Stimulated activated CD4-positive, alpha-beta T cell treated with anti-CD3 and anti-CD28 coated beads, TNF-alpha, amount 100 ng/mL, for 48 hours (primary cell): ENCODE measurements around the gene LY6G6F.
"Not testable (repeated sequence)": the region's sequence is repeated elsewhere in the genome, so short reads cannot be mapped to it uniquely, and the experiment has no call there.

Experiments
- DNase-seq, 3 donors: peaks; one replicate each; pipeline ENCODE4 v3.0.0-alpha.2; 2020; ENCODE audit warnings: low read depth in 3 of 3

LY6G6F gene

GRCh38 chr6:31702819-31703716 is 3.6 kb upstream of the LY6G6F start, which contains the start of gene ABHD16A:
Gene ABHD16A (minus strand): TSS chr6:31703324. CDS start chr6:31703281, 43 bp downstream.
- DNase-seq = peak; percentile 94 to 98 (median 96)

- DNase-seq = no peak
These were observed 735 bp upstream of the LY6G6F start for GRCh38 chr6:31705931-31706330.

GRCh38 chr6:31707701-31708100 is 1.0 kb downstream of the LY6G6F start:
- no peak for DNase-seq

- DNase-seq = no peak
These were observed 1.6 kb downstream of the LY6G6F start for GRCh38 chr6:31708224-31708623.

- DNase-seq = not testable (repeated sequence)
These were observed 2.5 kb downstream of the LY6G6F start for GRCh38 chr6:31709157-31709556.

- DNase-seq = no peak
These were observed 4.0 kb downstream of the LY6G6F start for GRCh38 chr6:31710523-31711219.

- no peak for DNase-seq
These were observed 4.6 kb downstream of the LY6G6F start for GRCh38 chr6:31711233-31711632.

GRCh38 chr6:31712296-31712695 is 5.6 kb downstream of the LY6G6F start:
- DNase-seq = no peak

- DNase-seq = no peak
These were observed 6.8 kb downstream of the LY6G6F start for GRCh38 chr6:31713465-31713864.

- DNase-seq = no peak
These were observed 7.5 kb downstream of the LY6G6F start for GRCh38 chr6:31713991-31714684.

GRCh38 chr6:31715022-31715958 is 8.6 kb downstream of the LY6G6F start, which contains the start of gene LY6G6D:
Gene LY6G6D (plus strand): TSS chr6:31715348. CDS start chr6:31715356, 8 bp downstream.
- no peak for DNase-seq

GRCh38 chr6:31717499-31718222 is 11.0 kb downstream of the LY6G6F start:
- no peak for DNase-seq

GRCh38 chr6:31718265-31718664 is 11.6 kb downstream of the LY6G6F start:
- no peak for DNase-seq

GRCh38 chr6:31719001-31719400 is 12.3 kb downstream of the LY6G6F start:
- DNase-seq = no peak

- no peak for DNase-seq
These were observed 13.6 kb downstream of the LY6G6F start for GRCh38 chr6:31720196-31720770.

- DNase-seq = no peak
These were observed 14.8 kb downstream of the LY6G6F start, which contains the start of gene LY6G6C for GRCh38 chr6:31721351-31722020. Gene LY6G6C (minus strand): TSS chr6:31721746. CDS start chr6:31721679, 67 bp downstream.

GRCh38 chr6:31722173-31722572 is 15.5 kb downstream of the LY6G6F start:
- no peak for DNase-seq

GRCh38 chr6:31723245-31723979 is 16.7 kb downstream of the LY6G6F start, which contains the start of gene MPIG6B:
Gene MPIG6B (plus strand): TSS chr6:31723373. CDS start chr6:31723384, 11 bp downstream.
- no peak for DNase-seq
